T-cell (primary cell): Measurements from ENCODE around the gene RER1. TPM values are rescaled to one million over a fixed set of nuclear protein-coding genes. Genes with fewer than 3 reads are reported as not detected.

ENCODE experiments used
- ATAC-seq, 4 experiments: fragments of 200-7000 bp in 3 of 4; fragments of 150-1000 bp in 1 of 4; cut with Tn5 transposase; replicated peaks in 1 of 4; 1 replicate in 3 of 4; 2 replicates in 1 of 4; pipeline ENCODE4 v1.10.0; 2021; ENCODE audit warnings: moderate library complexity in 3 of 4, mild to moderate bottlenecking in 2 of 4, moderate number of reproducible peaks in 1 of 4
- CTCF ChIA-PET, 2 donors: fragments of 300-600 bp; sonication (Branson Sonifier 250); formaldehyde crosslinking; loops; one replicate each; lab custom pipeline; 2022; ENCODE audit warnings: antibody characterized with exemption in 2 of 2; lab: Charles Lee
- POLR2A ChIA-PET, 2 donors: fragments of 300-600 bp; sonication (Branson Sonifier 250); formaldehyde crosslinking; loops; one replicate each; lab custom pipeline; 2022; ENCODE audit warnings: antibody characterized with exemption in 2 of 2; lab: Charles Lee
- DNase-seq, 35 experiments: peaks; one replicate each; pipeline versions ENCODE4 v3.0.0 to v3.0.0-alpha.2; 2013 to 2023
- H3K27ac ChIP-seq: one replicate; pipeline ENCODE4 v1.5.1; 2013; ENCODE audit warnings: low read length
- H3K27me3 ChIP-seq, 2 experiments: replicated peaks in 1 of 2; 1 replicate in 1 of 2; 2 replicates in 1 of 2; pipeline versions ENCODE4 v1.6.1 to v1.7.0; 2013; ENCODE audit warnings: low read length in 1 of 2, mixed read lengths in 1 of 2; ENCODE audit not compliant: control insufficient read depth in 2 of 2, insufficient read depth in 2 of 2; ENCODE audit errors: extremely low read depth in 1 of 2
- H3K36me3 ChIP-seq, 2 donors: 1 replicate in 1 of 2; 2 replicates in 1 of 2; pipeline versions ENCODE4 v1.6.1 to v1.7.0; 2013; ENCODE audit warnings: low read length in 1 of 2; ENCODE audit not compliant: control insufficient read depth in 2 of 2, insufficient read depth in 1 of 2; ENCODE audit errors: extremely low read depth in 1 of 2
- H3K4me1 ChIP-seq, 2 experiments: 1 replicate in 1 of 2; 2 replicates in 1 of 2; pipeline versions ENCODE4 v1.6.1 to v1.7.0; 2013; ENCODE audit warnings: low read length in 2 of 2, mixed read lengths in 1 of 2; ENCODE audit not compliant: insufficient read depth in 2 of 2, control insufficient read depth in 1 of 2; ENCODE audit errors: extremely low read depth in 1 of 2
- H3K4me3 ChIP-seq, 2 donors: 1 replicate in 1 of 2; 2 replicates in 1 of 2; pipeline versions ENCODE4 v1.5.1 to v1.7.0; 2013; ENCODE audit warnings: mild to moderate bottlenecking in 2 of 2, low read length in 1 of 2, moderate library complexity in 1 of 2; ENCODE audit not compliant: control insufficient read depth in 1 of 2; ENCODE audit errors: extremely low read depth in 1 of 2
- H3K9me3 ChIP-seq: 2 replicates; pipeline ENCODE4 v1.7.0; 2013
- H3K27ac Mint-ChIP-seq, 2 donors: one replicate each; pipeline ENCODE4 v1.8.0; 2020 to 2021; ENCODE audit warnings: mild to moderate bottlenecking in 2 of 2, mixed read lengths in 2 of 2
- H3K27me3 Mint-ChIP-seq, 2 donors: one replicate each; pipeline ENCODE4 v1.8.0; 2021 to 2022; ENCODE audit warnings: mixed read lengths in 2 of 2
- H3K36me3 Mint-ChIP-seq: one replicate; pipeline ENCODE4 v1.8.0; 2021; ENCODE audit warnings: mixed read lengths
- H3K4me1 Mint-ChIP-seq, 3 donors: one replicate each; pipeline ENCODE4 v1.8.0; 2020 to 2022; ENCODE audit warnings: mixed read lengths in 3 of 3, mild to moderate bottlenecking in 1 of 3
- H3K4me3 Mint-ChIP-seq, 3 donors: one replicate each; pipeline ENCODE4 v1.8.0; 2020 to 2022; ENCODE audit warnings: mild to moderate bottlenecking in 3 of 3, mixed read lengths in 3 of 3, moderate library complexity in 3 of 3
- H3K9me3 Mint-ChIP-seq, 3 donors: one replicate each; pipeline ENCODE4 v1.8.0; 2020 to 2022; ENCODE audit warnings: mixed read lengths in 3 of 3
- WGBS: methylation state at CpG from one replicate; pipeline ENCODE4 v1.1.5; 2013; ENCODE audit warnings: missing lambda C conversion rate; ENCODE audit not compliant: insufficient coverage; 5-methylcytosine and 5-hydroxymethylcytosine counted together
- total RNA-seq, 35 experiments: library from RNA in 6 of 35; stranded (reverse) in 6 of 35; fragments of 120-200 nt in 1 of 35; gene quantifications; one replicate each; pipeline versions ENCODE4 v1.2.1 to v1.2.4 and lab custom pipeline; 2013 to 2026

Gene RER1, protein sequence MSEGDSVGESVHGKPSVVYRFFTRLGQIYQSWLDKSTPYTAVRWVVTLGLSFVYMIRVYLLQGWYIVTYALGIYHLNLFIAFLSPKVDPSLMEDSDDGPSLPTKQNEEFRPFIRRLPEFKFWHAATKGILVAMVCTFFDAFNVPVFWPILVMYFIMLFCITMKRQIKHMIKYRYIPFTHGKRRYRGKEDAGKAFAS
- total RNA-seq (100 to 1,000 TPM in 3 of 5 donors, 10 to 100 TPM in 2; 84.3 to 129 (median 125) TPM), total RNA-seq (lab: John Stamatoyannopoulos, UW) (62.4 to 164 (median 105) reads per million in 29 experiments)
- 74.3 TPM for total RNA-seq (2013)

DNA sequence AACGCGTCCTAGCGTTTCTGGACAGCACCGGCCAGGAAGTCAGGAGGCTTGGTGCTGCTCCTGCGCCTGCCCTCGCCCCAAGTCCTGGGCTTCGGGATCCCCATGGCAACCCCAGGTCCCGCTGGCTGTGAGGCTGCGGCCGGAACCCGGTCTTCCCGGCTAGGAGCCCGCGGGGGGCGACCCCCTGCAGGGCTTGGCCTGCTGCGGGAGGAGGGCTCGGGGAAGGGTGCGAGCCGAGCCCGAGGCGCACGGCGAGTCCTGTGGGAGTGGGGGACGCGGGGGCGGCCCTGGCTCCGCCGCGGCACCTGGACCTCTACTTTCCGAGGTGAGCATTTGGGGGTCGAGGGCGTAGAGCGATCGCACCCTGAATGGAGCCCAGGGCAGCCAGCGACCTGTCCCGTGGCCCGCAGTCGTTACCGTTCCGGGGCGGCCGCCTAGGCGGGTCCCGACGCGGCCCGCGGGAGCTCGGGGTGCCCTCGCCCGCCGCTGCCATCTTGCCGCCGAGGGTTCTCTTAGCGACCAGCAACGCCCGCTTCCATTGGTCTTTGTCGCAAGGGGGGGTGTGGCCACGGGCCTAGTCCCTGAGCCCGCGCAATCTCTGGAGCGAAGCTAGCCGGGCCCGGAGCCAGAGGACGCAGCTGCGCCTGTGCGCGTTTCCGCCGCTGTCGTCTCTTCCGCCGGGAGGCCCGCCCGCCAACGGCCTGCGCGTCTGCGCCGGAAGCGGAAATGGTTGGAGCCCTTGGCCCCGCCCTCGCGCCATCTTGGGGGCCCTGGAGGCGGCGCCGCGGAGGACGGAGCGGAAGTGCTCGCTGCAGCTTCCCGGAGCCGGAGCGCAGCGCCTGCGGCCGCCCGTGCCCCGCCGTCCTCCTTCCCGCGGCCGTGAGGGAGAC lies at the start of gene RER1, which contains the start of gene MORN1:
Gene RER1 (plus strand): TSS at position 801 of the 890 bp plus-strand sequence. CDS start 3,950 bp downstream, outside the sequence.
Gene MORN1 (minus strand): TSS at position 514 of the 890 bp plus-strand sequence. CDS start 21 bp downstream, at position 493.
- peak; percentile 94 to 96 (median 95) for ATAC-seq
- H3K27me3 Mint-ChIP-seq = no peaks in the 10 kb centered on the region
- WGBS = under 1% methylated on average over 94 of the region's 103 CpGs
- peak within 1 kb of the TSS; percentile 84 to 88 (median 85) for H3K4me3 Mint-ChIP-seq
- peak within 1 kb of the TSS; percentile 62 to 85 for H3K4me3 ChIP-seq
- H3K27me3 ChIP-seq = no peaks in the 10 kb centered on the region
- peaks cover 11 to 44% of the 10 kb centered on the region in 2 experiments for H3K4me1 ChIP-seq
- H3K9me3 ChIP-seq = no peaks in the 10 kb centered on the region
- DNase-seq = peak; percentile 95 to 100 (median 99)
- ChIA-PET CTCF (interaction anchor here in 1 of 2 donors (0.5 to 2.0 kb wide), 3 partner anchors 9 to 196 kb away, joined by 4 to 13 read pairs (median 5); partner anchors contain the start of gene FAAP20), POLR2A (interaction anchor here (0.6 to 0.7 kb wide), 2 partner anchors 90 to 196 kb away, joined by 3 read pairs; partner anchors contain the start of gene FAAP20 (in 1 of the 2))
- no peaks in the 10 kb centered on the region for H3K9me3 Mint-ChIP-seq
- peak within 1 kb of the TSS; percentile 75 to 85 for H3K27ac Mint-ChIP-seq
- peak within 1 kb of the TSS; percentile 45 for H3K27ac ChIP-seq
- H3K36me3 Mint-ChIP-seq = peaks cover 3% of the 10 kb centered on the region
- H3K36me3 ChIP-seq = peaks cover 7 to 28% of the 10 kb centered on the region in 2 donors
- peaks cover 29 to 43% (median 37%) of the 10 kb centered on the region in 3 donors for H3K4me1 Mint-ChIP-seq

DNA sequence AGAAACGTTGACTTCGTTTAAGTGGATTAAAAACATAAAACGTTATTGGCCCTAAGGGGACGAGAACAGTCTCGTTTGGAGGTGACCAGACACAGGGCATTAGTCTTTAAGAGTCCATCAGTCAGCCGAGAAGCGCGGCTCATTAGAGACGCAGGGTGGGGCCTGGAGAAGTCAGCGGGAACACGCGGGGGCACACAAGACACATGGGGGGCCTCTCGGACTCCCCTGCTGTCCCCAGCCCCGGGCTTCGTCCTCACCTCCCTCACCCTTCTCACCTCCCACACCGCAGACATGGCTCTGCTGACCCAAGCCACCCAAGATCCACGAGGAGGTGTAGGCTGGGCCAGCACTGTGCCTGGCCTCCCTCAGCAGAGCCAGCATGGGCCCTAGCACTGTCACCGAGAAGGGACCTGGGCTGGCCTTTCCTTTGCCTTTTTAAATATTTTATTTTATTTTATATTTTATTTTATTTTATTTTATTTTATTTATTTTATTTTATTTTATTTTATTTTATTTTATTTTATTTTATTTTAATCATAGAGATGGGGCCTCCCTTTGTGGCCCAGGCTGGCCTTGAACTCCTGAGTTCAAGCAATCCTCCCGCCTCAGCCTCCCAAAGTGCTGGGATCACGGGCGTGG lies 49.1 kb upstream of the RER1 start:
- Histone ChIP-seq H3K4me1 (no peaks in the 10 kb centered on the region), H3K9me3 (no peaks in the 10 kb centered on the region), H3K27me3 (peaks cover 0 to 3% of the 10 kb centered on the region in 2 experiments), H3K36me3 (no peaks in the 10 kb centered on the region), H3K4me3 (no peak overlapping the region), H3K27ac (no peak overlapping the region)
- H3K27me3 Mint-ChIP-seq = no peaks in the 10 kb centered on the region
- POLR2A ChIA-PET = no interaction called here
- no peak overlapping the region for H3K4me3 Mint-ChIP-seq
- CTCF ChIA-PET = no interaction called here
- no peaks in the 10 kb centered on the region for H3K36me3 Mint-ChIP-seq
- DNase-seq (no peak), ATAC-seq (no peak)
- H3K27ac Mint-ChIP-seq = no peak overlapping the region
- H3K9me3 Mint-ChIP-seq = no peaks in the 10 kb centered on the region
- WGBS = 89% methylated on average over 12 of the region's 21 CpGs
- no peaks in the 10 kb centered on the region for H3K4me1 Mint-ChIP-seq

DNA sequence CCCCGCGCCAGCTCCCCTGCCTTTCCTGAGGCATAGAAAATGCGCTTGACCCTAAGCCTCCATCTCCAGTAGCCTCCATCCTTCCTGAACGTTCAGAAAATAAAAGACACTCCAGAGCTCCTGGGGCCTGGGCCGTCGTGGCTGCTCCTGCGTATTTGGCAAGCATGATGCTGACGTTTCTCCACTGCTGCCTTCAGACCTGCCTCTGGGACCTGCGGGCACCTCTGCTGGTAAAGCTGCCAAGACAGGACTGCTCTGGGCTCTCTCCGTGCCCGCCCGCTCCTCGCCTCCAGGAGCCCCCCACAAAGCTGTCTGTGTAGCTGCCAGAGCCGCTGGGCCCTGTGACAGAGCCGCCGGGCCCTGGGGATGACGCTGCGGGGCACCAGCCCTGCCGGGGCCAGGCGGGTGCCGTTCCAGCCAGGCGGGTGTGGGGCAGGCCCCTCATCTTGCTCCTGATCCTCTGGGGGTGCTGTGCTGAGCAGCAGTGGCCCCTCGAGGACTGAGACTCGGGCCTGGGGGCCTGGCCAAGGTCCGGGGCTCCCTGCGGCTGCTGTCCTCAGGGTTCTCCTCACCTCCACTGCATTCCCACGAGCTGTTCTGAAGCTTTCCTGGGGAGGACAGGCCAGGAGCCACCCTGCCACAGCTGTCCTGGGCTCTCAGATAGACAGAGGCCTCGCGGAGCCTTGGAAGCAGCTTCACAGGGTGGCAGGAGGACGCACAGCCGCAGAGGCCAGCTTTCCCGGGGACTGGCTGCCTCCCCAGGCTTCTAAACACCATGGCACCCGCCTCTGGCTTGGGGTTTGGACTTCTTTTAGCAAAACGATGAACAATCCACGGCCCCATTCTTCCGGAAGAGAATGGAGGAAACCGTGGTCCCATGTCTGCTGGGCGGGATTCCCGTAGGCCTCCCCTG lies 48.4 kb upstream of the RER1 start:
- H3K9me3 ChIP-seq = no peaks in the 10 kb centered on the region
- Mint-ChIP-seq H3K4me1 (no peaks in the 10 kb centered on the region), H3K27ac (no peak overlapping the region), H3K4me3 (no peak overlapping the region), H3K9me3 (no peaks in the 10 kb centered on the region), H3K27me3 (no peaks in the 10 kb centered on the region), H3K36me3 (no peaks in the 10 kb centered on the region)
- POLR2A ChIA-PET = no interaction called here
- CTCF ChIA-PET = no interaction called here
- no peak overlapping the region for H3K27ac ChIP-seq
- H3K27me3 ChIP-seq = peaks cover 0 to 3% of the 10 kb centered on the region in 2 experiments
- no peak for DNase-seq
- no peak for ATAC-seq
- WGBS = 84% methylated on average over 32 of the region's 39 CpGs
- H3K36me3 ChIP-seq = no peaks in the 10 kb centered on the region
- H3K4me1 ChIP-seq = no peaks in the 10 kb centered on the region
- H3K4me3 ChIP-seq = no peak overlapping the region

DNA sequence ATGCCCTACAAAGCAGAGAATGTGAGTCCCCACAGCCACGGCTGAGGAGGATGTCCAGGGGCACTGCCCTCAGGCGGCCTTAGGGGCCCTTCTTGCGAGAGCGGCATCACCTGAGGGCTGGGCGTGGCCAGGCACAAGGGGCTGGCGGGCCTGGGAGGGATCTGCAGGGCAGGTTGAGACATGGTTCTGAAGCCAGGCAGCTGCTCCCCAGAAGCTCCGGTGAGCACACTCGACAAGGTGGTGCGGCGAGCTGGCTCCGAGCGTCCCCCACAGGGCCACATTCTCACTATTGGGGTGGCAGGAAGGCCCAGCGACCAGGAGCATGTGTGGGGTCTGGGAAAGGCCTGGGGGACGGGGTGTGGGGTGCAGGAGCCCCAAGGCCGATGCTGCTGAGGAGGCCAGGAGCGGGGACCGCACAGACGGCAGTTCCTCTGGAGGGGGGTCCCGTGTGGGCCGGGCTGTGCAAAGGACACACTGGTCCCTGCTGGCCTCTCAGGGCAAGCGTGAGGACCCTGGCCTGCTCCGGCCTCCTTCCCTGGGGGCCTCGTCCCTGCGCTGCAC lies 47.4 kb upstream of the RER1 start:
- Histone ChIP-seq H3K4me1 (no peaks in the 10 kb centered on the region), H3K36me3 (no peaks in the 10 kb centered on the region), H3K27me3 (peaks cover 0 to 3% of the 10 kb centered on the region in 2 experiments), H3K4me3 (no peak overlapping the region), H3K27ac (no peak overlapping the region), H3K9me3 (no peaks in the 10 kb centered on the region)
- Mint-ChIP-seq H3K36me3 (no peaks in the 10 kb centered on the region), H3K9me3 (no peaks in the 10 kb centered on the region), H3K27ac (no peak overlapping the region), H3K4me3 (no peak overlapping the region), H3K27me3 (no peaks in the 10 kb centered on the region), H3K4me1 (no peaks in the 10 kb centered on the region)
- POLR2A ChIA-PET = no interaction called here
- CTCF ChIA-PET = no interaction called here
- no peak for ATAC-seq
- WGBS = 87% methylated on average over 24 of the region's 24 CpGs
- DNase-seq = peak in 1 of 35 experiments; percentile 1

DNA sequence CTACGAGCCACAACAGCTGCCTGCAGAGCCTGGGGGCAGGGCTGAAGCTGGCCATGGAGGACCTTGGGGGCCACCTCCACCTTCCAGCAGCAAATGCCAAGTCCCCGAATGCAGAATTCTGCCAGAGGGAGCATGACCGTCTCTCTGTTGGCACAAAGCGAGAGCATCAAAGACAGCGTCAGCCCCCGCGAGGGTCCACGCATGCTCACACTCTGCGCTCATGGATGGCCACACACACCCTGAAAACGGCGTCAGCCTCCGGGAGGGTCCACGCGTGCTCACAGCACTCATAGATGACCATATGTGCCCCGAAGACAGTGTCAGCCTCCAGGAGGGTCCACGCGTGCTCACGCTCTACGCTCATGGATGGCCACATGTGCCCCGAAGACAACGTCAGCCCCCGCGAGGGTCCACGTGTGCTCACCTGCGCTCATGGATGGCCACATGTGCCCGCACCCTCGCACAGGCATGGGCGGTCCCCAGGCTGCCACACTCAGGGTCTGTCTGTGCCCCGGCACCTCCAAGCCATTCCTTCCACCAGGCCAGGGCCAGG lies 46.8 kb upstream of the RER1 start:
- POLR2A ChIA-PET = no interaction called here
- no peaks in the 10 kb centered on the region for H3K4me1 Mint-ChIP-seq
- DNase-seq (peak in 1 of 35 experiments; percentile 1), ATAC-seq (peak in 1 of 4 experiments; percentile 9)
- H3K36me3 Mint-ChIP-seq = no peaks in the 10 kb centered on the region
- Histone ChIP-seq H3K36me3 (no peaks in the 10 kb centered on the region), H3K4me3 (no peak overlapping the region), H3K4me1 (no peaks in the 10 kb centered on the region), H3K27me3 (peaks cover 0 to 3% of the 10 kb centered on the region in 2 experiments), H3K27ac (no peak overlapping the region), H3K9me3 (no peaks in the 10 kb centered on the region)
- no peaks in the 10 kb centered on the region for H3K27me3 Mint-ChIP-seq
- CTCF ChIA-PET = no interaction called here
- WGBS = 91% methylated on average over 29 of the region's 29 CpGs
- no peaks in the 10 kb centered on the region for H3K9me3 Mint-ChIP-seq
- no peak overlapping the region for H3K27ac Mint-ChIP-seq
- H3K4me3 Mint-ChIP-seq = no peak overlapping the region
